GM23338 (cell line): Measurements from ENCODE around the gene GPR78.

Experiments
- CREB1 ChIP-seq: fragments of 250-450 bp; sonication (Bioruptor Pico); IDR thresholded peaks from 2 replicates; pipeline ENCODE4 v1.5.0; 2020; ENCODE audit warnings: low read depth, mild to moderate bottlenecking, moderate library complexity
- CTCF ChIP-seq, 2 experiments: fragments of 200-600 bp in 1 of 2; sonication (generic) in 1 of 2; conservative IDR thresholded peaks; 2 replicates each; pipeline versions ENCODE4 v1.5.1 to v1.6.1; 2016 to 2017; ENCODE audit warnings: antibody characterized with exemption in 2 of 2, low read depth in 2 of 2, mild to moderate bottlenecking in 2 of 2, moderate library complexity in 1 of 2
- EZH2 ChIP-seq: fragments of 200-600 bp; sonication (generic); IDR thresholded peaks from one replicate; pipeline ENCODE4 v1.8.0; 2017; ENCODE audit warnings: antibody characterized with exemption, mild to moderate bottlenecking, low read depth; ENCODE audit not compliant: unreplicated experiment
- POLR2AphosphoS5 ChIP-seq: IDR thresholded peaks from 2 replicates; pipeline ENCODE4 v1.6.1; 2016; ENCODE audit warnings: antibody characterized with exemption, low read depth

- TF ChIP-seq POLR2AphosphoS5 (no peak), EZH2 (no peak), CTCF (conservative IDR thresholded peaks at IDR 0.05; ENCODE audit: low read depth in 2 of 2) (no peak), CREB1 (CRISPR knock-in tag) (no peak)
Measured at GRCh38 chr4:8586246-8586645, 6.1 kb downstream of the GPR78 start.
